B cell (primary cell): ENCODE results near the gene PFDN1. TPM values are rescaled to one million over a fixed set of nuclear protein-coding genes. Genes with fewer than 3 reads are reported as not detected.

Experiments
- ATAC-seq: fragments of 200-7000 bp; cut with Tn5 transposase; one replicate; pipeline ENCODE4 v1.10.0; 2021; ENCODE audit warnings: low read depth, mild to moderate bottlenecking, moderate number of reproducible peaks, moderate library complexity
- CTCF ChIA-PET: fragments of 350-600 bp; sonication (Branson Sonifier 250); formaldehyde crosslinking; loops from one replicate; lab custom pipeline; 2021; ENCODE audit warnings: antibody characterized with exemption, inconsistent platforms; lab: Charles Lee
- POLR2A ChIA-PET: fragments of 350-600 bp; sonication (Branson Sonifier 250); formaldehyde crosslinking; loops from one replicate; lab custom pipeline; 2021; ENCODE audit warnings: antibody characterized with exemption; lab: Charles Lee
- DNase-seq: peaks from one replicate; pipeline ENCODE4 v3.0.0; 2013
- H2AFZ ChIP-seq: 2 replicates; pipeline ENCODE4 v1.6.1; 2012; ENCODE audit warnings: mild to moderate bottlenecking, low read depth, low read length; ENCODE audit not compliant: insufficient read depth, poor library complexity, severe bottlenecking
- H3K27ac ChIP-seq, 2 donors: 1 replicate in 1 of 2; 2 replicates in 1 of 2; pipeline ENCODE4 v1.5.1; 2012 to 2013; ENCODE audit warnings: low read length in 2 of 2, mild to moderate bottlenecking in 2 of 2, moderate library complexity in 1 of 2
- H3K27me3 ChIP-seq, 4 experiments: fragments of 200-600 bp in 1 of 4; sonication (generic) in 1 of 4; replicated peaks in 1 of 4; 1 replicate in 2 of 4; 2 replicates in 2 of 4; pipeline versions ENCODE4 v1.6.1 to v1.7.0; 2013 to 2016; ENCODE audit warnings: low read length in 3 of 4, mild to moderate bottlenecking in 2 of 4, mixed read lengths in 1 of 4, moderate library complexity in 1 of 4; ENCODE audit not compliant: insufficient read depth in 4 of 4, control insufficient read depth in 3 of 4; ENCODE audit errors: control extremely low read depth in 1 of 4
- H3K36me3 ChIP-seq, 2 experiments: replicated peaks in 1 of 2; 1 replicate in 1 of 2; 2 replicates in 1 of 2; pipeline versions ENCODE4 v1.6.1 to v1.7.1; 2013; ENCODE audit warnings: low read length in 1 of 2; ENCODE audit not compliant: insufficient read depth in 2 of 2, control insufficient read depth in 1 of 2; ENCODE audit errors: control extremely low read depth in 1 of 2, extremely low read depth in 1 of 2
- H3K4me1 ChIP-seq, 2 donors: fragments of 200-600 bp in 1 of 2; sonication (generic) in 1 of 2; 1 replicate in 1 of 2; 2 replicates in 1 of 2; pipeline versions ENCODE4 v1.5.1 to v1.6.1; 2013 to 2017; ENCODE audit warnings: low read length in 2 of 2; ENCODE audit not compliant: control insufficient read depth in 2 of 2, insufficient read depth in 2 of 2
- H3K4me2 ChIP-seq: replicated peaks from 2 replicates; pipeline ENCODE3; 2012; ENCODE audit warnings: mild to moderate bottlenecking, low read depth, low read length; ENCODE audit not compliant: poor library complexity, severe bottlenecking
- H3K4me3 ChIP-seq, 5 experiments: fragments of 200-600 bp in 1 of 5; sonication (generic) in 1 of 5; 1 replicate in 3 of 5; 2 replicates in 2 of 5; pipeline versions ENCODE4 v1.5.1 to v1.7.0; 2011 to 2016; ENCODE audit warnings: low read length in 4 of 5, mild to moderate bottlenecking in 4 of 5, low read depth in 2 of 5, control low read depth in 1 of 5, moderate library complexity in 1 of 5; ENCODE audit not compliant: insufficient read depth in 1 of 5; ENCODE audit errors: control extremely low read depth in 1 of 5, extremely low read depth in 1 of 5
- H3K79me2 ChIP-seq: fragments of 200-600 bp; sonication (generic); one replicate; pipeline ENCODE4 v1.6.0; 2016; ENCODE audit warnings: low read length; ENCODE audit not compliant: control insufficient read depth, insufficient read depth
- H3K9ac ChIP-seq: fragments of 200-600 bp; sonication (generic); 2 replicates; pipeline ENCODE4 v1.6.1; 2017; ENCODE audit warnings: mild to moderate bottlenecking, low read length, moderate library complexity
- H3K9me3 ChIP-seq, 3 donors: one replicate each; pipeline versions ENCODE4 v1.6.1 to v1.7.1; 2013; ENCODE audit warnings: low read length in 2 of 3; ENCODE audit not compliant: control insufficient read depth in 2 of 3, insufficient read depth in 1 of 3; ENCODE audit errors: control extremely low read depth in 1 of 3
- H4K20me1 ChIP-seq: 2 replicates; pipeline ENCODE4 v1.6.0; 2012; ENCODE audit warnings: mild to moderate bottlenecking, low read length; ENCODE audit not compliant: insufficient read depth, control insufficient read depth, poor library complexity, severe bottlenecking
- H3K27ac Mint-ChIP-seq: one replicate; pipeline ENCODE4 v1.8.0; 2021; ENCODE audit warnings: mixed read lengths
- H3K27me3 Mint-ChIP-seq: one replicate; pipeline ENCODE4 v1.8.0; 2021; ENCODE audit warnings: mixed read lengths
- H3K4me1 Mint-ChIP-seq: one replicate; pipeline ENCODE4 v1.8.0; 2021; ENCODE audit warnings: mixed read lengths
- H3K4me3 Mint-ChIP-seq: one replicate; pipeline ENCODE4 v1.8.0; 2021; ENCODE audit warnings: mixed read lengths
- H3K9me3 Mint-ChIP-seq: one replicate; pipeline ENCODE4 v1.8.0; 2022; ENCODE audit warnings: mixed read lengths; ENCODE audit not compliant: insufficient read depth
- EZH2 ChIP-seq: IDR thresholded peaks from 2 replicates; pipeline ENCODE4 v1.6.1; 2012; ENCODE audit warnings: borderline replicate concordance, low read depth, mild to moderate bottlenecking, moderate library complexity, low read length; ENCODE audit not compliant: insufficient read depth, poor library complexity, severe bottlenecking
- WGBS: methylation state at CpG from one replicate; pipeline ENCODE4 v1.1.5; 2013; ENCODE audit warnings: missing lambda C conversion rate; ENCODE audit not compliant: insufficient coverage; 5-methylcytosine and 5-hydroxymethylcytosine counted together
- intact Hi-C: fragments of 100-400 bp; cut with micrococcal nuclease; formaldehyde crosslinking; loops from one replicate; pipeline ENCODE4 v1.10.0; 2022
- polyA plus RNA-seq: library from polyadenylated mRNA; depleted of rRNA; stranded (reverse); fragments of >200 nt; gene quantifications from 2 replicates; pipeline ENCODE4 v1.2.3, GENCODE V29; 2012
- total RNA-seq, 2 donors: library from RNA; stranded (reverse); fragments of 120-200 nt in 1 of 2; gene quantifications; 1 replicate in 1 of 2; 2 replicates in 1 of 2; pipeline versions ENCODE4 v1.2.3 to v1.2.4, GENCODE V29; 2013 to 2022
- TF ChIP-seq, protein P1 (sequence below): fragments of 200-600 bp; IDR thresholded peaks from one replicate; pipeline ENCODE4 v1.8.0; 2022; ENCODE audit warnings: antibody characterized with exemption, mild to moderate bottlenecking

Gene PFDN1
- total and polyA plus RNA-seq, 2 donors (not counting 1 experiment from before 2014, with no cell fraction given), result 30.3 to 31.2 TPM

DNA sequence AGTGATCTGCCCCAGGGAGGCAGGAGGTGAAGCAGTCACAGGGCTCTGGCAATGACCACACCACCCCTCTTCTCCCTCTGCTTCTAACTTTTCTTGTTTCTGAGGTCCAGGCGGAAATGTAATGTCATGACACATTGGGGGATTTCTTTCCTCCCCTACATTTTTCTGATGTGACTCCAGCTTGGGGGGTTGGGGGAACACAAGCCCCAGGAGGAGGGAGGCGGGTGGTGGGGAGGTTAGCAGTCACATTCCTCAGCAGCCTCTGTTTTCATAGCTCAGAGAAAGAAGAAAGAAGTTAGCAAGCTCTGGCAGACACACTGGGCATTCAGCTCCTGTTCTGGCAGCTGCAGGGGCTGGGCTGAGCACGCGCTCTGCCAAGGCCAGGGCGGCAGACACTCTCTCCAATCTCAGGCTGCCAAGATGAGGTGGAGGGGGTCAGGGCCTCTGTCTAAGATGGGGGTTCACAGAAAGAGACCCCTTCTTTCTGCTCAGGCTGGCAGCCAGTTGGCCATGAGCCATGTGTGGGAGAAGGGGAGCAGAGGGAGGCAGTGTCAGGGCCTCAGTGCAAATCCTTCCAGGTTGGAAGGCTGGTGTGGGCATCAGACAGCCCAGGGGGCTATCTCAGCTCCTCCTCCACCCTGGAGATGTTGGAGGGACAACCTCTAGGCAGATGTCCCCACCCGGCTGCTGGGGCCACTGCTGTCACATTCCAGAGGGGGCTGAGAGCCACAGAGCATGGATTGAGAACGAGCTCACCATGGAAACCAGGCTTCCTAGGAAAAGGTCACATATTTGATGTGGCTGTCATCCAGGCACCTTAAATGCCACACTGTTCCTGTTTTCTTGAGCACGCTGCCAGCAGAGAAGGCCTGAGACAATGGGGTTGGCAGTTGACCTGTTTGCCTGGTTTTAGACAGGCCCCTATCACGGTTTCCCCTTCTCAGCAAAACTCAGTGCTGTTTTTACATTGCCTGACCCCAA lies 20.1 kb upstream of the PFDN1 start:
- no peak overlapping the region for H3K9ac ChIP-seq
- POLR2A ChIA-PET, result no interaction called here
- Mint-ChIP-seq H3K4me3 (no peak overlapping the region), H3K27me3 (no peaks in the 10 kb centered on the region), H3K9me3 (peaks cover 2% of the 10 kb centered on the region), H3K27ac (no peak overlapping the region), H3K4me1 (no peaks in the 10 kb centered on the region)
- CTCF ChIA-PET, result interaction anchor here (0.7 kb wide), 1 partner anchor 11 kb away, joined by 3 read pairs; no protein-coding TSS in a partner anchor
- H3K79me2 ChIP-seq, result no peaks in the 10 kb centered on the region
- H3K36me3 ChIP-seq, result no peaks in the 10 kb centered on the region
- H3K27me3 ChIP-seq, result no peaks in the 10 kb centered on the region
- ATAC-seq (no peak), DNase-seq (no peak)
- 86% methylated on average over 5 of the region's 9 CpGs for WGBS
- H2AFZ ChIP-seq, result no peak overlapping the region
- no peaks in the 10 kb centered on the region for H3K9me3 ChIP-seq
- no peaks in the 10 kb centered on the region for H3K4me1 ChIP-seq
- H3K4me2 ChIP-seq, result no peak overlapping the region
- no peak overlapping the region for H3K27ac ChIP-seq
- no peak for TF ChIP-seq EZH2
- TF ChIP-seq, protein P1, sequence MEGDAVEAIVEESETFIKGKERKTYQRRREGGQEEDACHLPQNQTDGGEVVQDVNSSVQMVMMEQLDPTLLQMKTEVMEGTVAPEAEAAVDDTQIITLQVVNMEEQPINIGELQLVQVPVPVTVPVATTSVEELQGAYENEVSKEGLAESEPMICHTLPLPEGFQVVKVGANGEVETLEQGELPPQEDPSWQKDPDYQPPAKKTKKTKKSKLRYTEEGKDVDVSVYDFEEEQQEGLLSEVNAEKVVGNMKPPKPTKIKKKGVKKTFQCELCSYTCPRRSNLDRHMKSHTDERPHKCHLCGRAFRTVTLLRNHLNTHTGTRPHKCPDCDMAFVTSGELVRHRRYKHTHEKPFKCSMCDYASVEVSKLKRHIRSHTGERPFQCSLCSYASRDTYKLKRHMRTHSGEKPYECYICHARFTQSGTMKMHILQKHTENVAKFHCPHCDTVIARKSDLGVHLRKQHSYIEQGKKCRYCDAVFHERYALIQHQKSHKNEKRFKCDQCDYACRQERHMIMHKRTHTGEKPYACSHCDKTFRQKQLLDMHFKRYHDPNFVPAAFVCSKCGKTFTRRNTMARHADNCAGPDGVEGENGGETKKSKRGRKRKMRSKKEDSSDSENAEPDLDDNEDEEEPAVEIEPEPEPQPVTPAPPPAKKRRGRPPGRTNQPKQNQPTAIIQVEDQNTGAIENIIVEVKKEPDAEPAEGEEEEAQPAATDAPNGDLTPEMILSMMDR, result no peak
- no peaks in the 10 kb centered on the region for H4K20me1 ChIP-seq
- H3K4me3 ChIP-seq, result no peak overlapping the region
- intact Hi-C loops, result no loop called here

DNA sequence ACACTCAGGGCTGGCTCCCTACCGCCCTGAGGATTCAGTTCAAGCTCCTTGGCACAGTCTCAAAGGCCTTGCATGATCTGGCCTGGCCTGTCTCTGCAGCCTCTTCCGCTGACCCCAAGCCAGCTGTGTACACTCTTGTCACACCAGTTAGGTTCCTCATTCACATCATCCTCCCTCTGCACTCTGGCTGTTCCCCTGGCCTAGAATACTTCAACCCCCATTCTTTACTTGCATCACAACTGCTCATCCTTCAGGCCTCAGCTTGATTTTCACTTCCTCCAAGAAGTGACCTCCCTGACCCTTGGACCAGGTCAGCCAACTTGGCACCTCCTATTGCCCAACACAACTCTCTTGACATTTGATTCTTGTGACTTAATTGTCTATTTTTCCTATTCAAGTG lies 18.9 kb upstream of the PFDN1 start:
- no peak overlapping the region for H3K4me2 ChIP-seq
- CTCF ChIA-PET, result no interaction called here
- H3K27ac Mint-ChIP-seq, result no peak overlapping the region
- no peaks in the 10 kb centered on the region for H3K36me3 ChIP-seq
- no peaks in the 10 kb centered on the region for H3K27me3 Mint-ChIP-seq
- H3K9ac ChIP-seq, result no peak overlapping the region
- no peaks in the 10 kb centered on the region for H4K20me1 ChIP-seq
- H3K4me1 Mint-ChIP-seq, result no peaks in the 10 kb centered on the region
- H3K79me2 ChIP-seq, result no peaks in the 10 kb centered on the region
- no peak overlapping the region for H2AFZ ChIP-seq
- 92% methylated on average over 2 of the region's 2 CpGs for WGBS
- no peak overlapping the region for H3K27ac ChIP-seq
- H3K9me3 ChIP-seq, result no peaks in the 10 kb centered on the region
- H3K9me3 Mint-ChIP-seq, result peaks cover 2% of the 10 kb centered on the region
- intact Hi-C loops, result no loop called here
- TF ChIP-seq EZH2, result no peak
- TF ChIP-seq, protein P1, result no peak
- H3K27me3 ChIP-seq, result no peaks in the 10 kb centered on the region
- ATAC-seq, result no peak
- POLR2A ChIA-PET, result no interaction called here
- H3K4me3 Mint-ChIP-seq, result no peak overlapping the region
- no peak overlapping the region for H3K4me3 ChIP-seq
- DNase-seq, result no peak
- no peaks in the 10 kb centered on the region for H3K4me1 ChIP-seq
